Fibroblast of lung (primary cell): ENCODE results near the gene KRT39.

Experiments used
- CTCF ChIP-seq, 2 donors: IDR thresholded peaks in 1 of 2; conservative IDR thresholded peaks in 1 of 2; 1 replicate in 1 of 2; 2 replicates in 1 of 2; pipeline ENCODE4 v1.5.1; 2011 to 2012; ENCODE audit warnings: low read length in 2 of 2, control low read depth in 1 of 2, inconsistent platforms in 1 of 2, low read depth in 1 of 2, mild to moderate bottlenecking in 1 of 2
- EZH2 ChIP-seq: IDR thresholded peaks from 2 replicates; pipeline ENCODE4 v1.5.1; 2012; ENCODE audit warnings: low read length, control low read depth, mild to moderate bottlenecking; ENCODE audit errors: missing control alignments

GRCh38 chr17:41013606-41014005 is 46.9 kb upstream of the KRT39 start:
- TF ChIP-seq CTCF (conservative IDR thresholded peaks at IDR 0.05 in 1 of 2, IDR thresholded peaks at IDR 0.05 in 1 of 2; ENCODE audit: low read depth in 1 of 2, low read length in 2 of 2): no peak
- TF ChIP-seq EZH2: no peak
